Measurements from ENCODE around the gene RASA3.

Gene RASA3

GRCh38 chr13:114013952-114014629 is 118.3 kb downstream of the RASA3 start:
- no peak for DNase-seq

GRCh38 chr13:114013336-114013735 is 119.1 kb downstream of the RASA3 start:
- DNase-seq: no peak

GRCh38 chr13:114012921-114013320 is 119.5 kb downstream of the RASA3 start:
- DNase-seq: no peak

- DNase-seq: no peak
These were observed 120.3 kb downstream of the RASA3 start for GRCh38 chr13:114012141-114012540.

GRCh38 chr13:114011226-114011625 is 121.2 kb downstream of the RASA3 start:
- no peak for DNase-seq

- DNase-seq: no peak
These were observed 121.9 kb downstream of the RASA3 start for GRCh38 chr13:114010401-114011101.

- no peak for DNase-seq
These were observed 122.6 kb downstream of the RASA3 start for GRCh38 chr13:114009590-114010400.

- DNase-seq: no peak
These were observed 123.3 kb downstream of the RASA3 start for GRCh38 chr13:114008964-114009589.

- DNase-seq: no peak
These were observed 124.9 kb downstream of the RASA3 start for GRCh38 chr13:114007566-114007965.

- DNase-seq: no peak
These were observed 127.2 kb downstream of the RASA3 start for GRCh38 chr13:114005206-114005724.

GRCh38 chr13:114004420-114005205 is 127.8 kb downstream of the RASA3 start:
- no peak for DNase-seq

GRCh38 chr13:114002771-114003321 is 129.6 kb downstream of the RASA3 start:
- DNase-seq: no peak

- DNase-seq: no peak
These were observed 130.3 kb downstream of the RASA3 start for GRCh38 chr13:114002009-114002544.

GRCh38 chr13:114001331-114002008 is 131.0 kb downstream of the RASA3 start:
- DNase-seq: no peak

- no peak for DNase-seq
These were observed 132.0 kb downstream of the RASA3 start for GRCh38 chr13:114000151-114001040.

GRCh38 chr13:113999618-113999910 is 132.9 kb downstream of the RASA3 start:
- no peak for DNase-seq

GRCh38 chr13:113998781-113999617 is 133.4 kb downstream of the RASA3 start:
- DNase-seq: no peak

GRCh38 chr13:113997845-113998751 is 134.3 kb downstream of the RASA3 start:
- DNase-seq: no peak

All from NCI-H510A treated with DMSO at 0.1 percent for 48 hours (cell line).